Measurements from ENCODE around the gene VGF. TPM values are rescaled to one million over a fixed set of nuclear protein-coding genes. Genes with fewer than 3 reads are reported as not detected.

The VGF gene
- total RNA-seq, 4 donors from 2014 or later, result not detected

DNA sequence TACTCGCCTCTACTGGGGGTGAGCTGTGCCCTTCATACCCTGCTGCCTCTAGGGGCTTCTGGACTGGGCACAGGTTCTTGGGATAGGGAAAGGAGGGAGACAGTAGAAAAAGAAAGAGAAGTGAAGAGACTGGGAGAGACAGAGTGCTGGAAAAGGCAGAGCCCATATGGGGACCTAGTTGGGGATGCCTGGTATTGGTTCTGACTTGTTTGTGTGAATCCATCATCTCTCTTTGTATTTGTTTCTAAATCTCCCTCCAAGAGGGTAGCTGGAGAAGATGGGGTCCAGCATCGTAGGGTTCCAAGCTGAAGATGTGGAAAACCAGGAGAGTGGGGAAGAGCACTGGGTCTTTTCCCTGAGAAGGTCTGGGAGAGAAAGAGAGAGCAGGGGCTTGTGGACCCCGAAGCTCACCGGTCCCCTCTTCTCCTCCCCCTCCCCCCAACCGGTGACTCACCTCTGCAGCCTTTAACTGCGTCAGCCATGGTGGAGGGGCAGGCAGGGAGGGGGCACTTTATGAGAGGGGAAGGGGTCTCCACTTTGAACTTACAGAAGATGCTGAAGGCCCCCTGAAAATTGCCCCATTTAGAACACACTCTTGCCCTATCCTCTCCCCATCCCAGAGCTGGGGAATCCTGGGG, 3.2 kb upstream of the VGF start:
- H3K27ac ChIP-seq, result no peak overlapping the region
- H3K9me3 ChIP-seq, result no peaks in the 10 kb centered on the region
- no peaks in the 10 kb centered on the region for H3K36me3 ChIP-seq
- no peak for DNase-seq
- 0% methylated on average over 1 to 6 of the region's 6 CpGs for WGBS, 2 donors
- TF ChIP-seq, protein P1, sequence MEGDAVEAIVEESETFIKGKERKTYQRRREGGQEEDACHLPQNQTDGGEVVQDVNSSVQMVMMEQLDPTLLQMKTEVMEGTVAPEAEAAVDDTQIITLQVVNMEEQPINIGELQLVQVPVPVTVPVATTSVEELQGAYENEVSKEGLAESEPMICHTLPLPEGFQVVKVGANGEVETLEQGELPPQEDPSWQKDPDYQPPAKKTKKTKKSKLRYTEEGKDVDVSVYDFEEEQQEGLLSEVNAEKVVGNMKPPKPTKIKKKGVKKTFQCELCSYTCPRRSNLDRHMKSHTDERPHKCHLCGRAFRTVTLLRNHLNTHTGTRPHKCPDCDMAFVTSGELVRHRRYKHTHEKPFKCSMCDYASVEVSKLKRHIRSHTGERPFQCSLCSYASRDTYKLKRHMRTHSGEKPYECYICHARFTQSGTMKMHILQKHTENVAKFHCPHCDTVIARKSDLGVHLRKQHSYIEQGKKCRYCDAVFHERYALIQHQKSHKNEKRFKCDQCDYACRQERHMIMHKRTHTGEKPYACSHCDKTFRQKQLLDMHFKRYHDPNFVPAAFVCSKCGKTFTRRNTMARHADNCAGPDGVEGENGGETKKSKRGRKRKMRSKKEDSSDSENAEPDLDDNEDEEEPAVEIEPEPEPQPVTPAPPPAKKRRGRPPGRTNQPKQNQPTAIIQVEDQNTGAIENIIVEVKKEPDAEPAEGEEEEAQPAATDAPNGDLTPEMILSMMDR (IDR thresholded peaks at IDR 0.05), result no peak
- no peak for TF ChIP-seq POLR2A (IDR thresholded peaks at IDR 0.05)
- H3K27me3 ChIP-seq, result peaks cover 22 to 100% (median 82%) of the 10 kb centered on the region in 4 donors
- no peak overlapping the region for H3K4me3 ChIP-seq
- intact Hi-C loops (cut with DNase I), result no loop called here
- peaks cover 42 to 75% (median 45%) of the 10 kb centered on the region in 3 donors for H3K4me1 ChIP-seq

- intact Hi-C loops (cut with DNase I), result no loop called here
- no peak overlapping the region for H3K27ac ChIP-seq
- WGBS, 2 donors, result 2 to 3% methylated on average over 12 of the region's 12 CpGs
- peaks cover 43 to 75% (median 44%) of the 10 kb centered on the region in 3 donors for H3K4me1 ChIP-seq
- no peak for DNase-seq
- H3K36me3 ChIP-seq, result no peaks in the 10 kb centered on the region
- H3K27me3 ChIP-seq, result peaks cover 17 to 100% (median 76%) of the 10 kb centered on the region in 4 donors
- no peaks in the 10 kb centered on the region for H3K9me3 ChIP-seq
- TF ChIP-seq POLR2A (IDR thresholded peaks at IDR 0.05), result no peak
- TF ChIP-seq, protein P1 (IDR thresholded peaks at IDR 0.05), result no peak
- no peak overlapping the region for H3K4me3 ChIP-seq
These were observed 2.5 kb upstream of the VGF start for GRCh38 chr7:101167645-101168411.

GRCh38 chr7:101166909-101167644, 1.7 kb upstream of the VGF start:
- H3K4me3 ChIP-seq, result no peak overlapping the region
- no peak overlapping the region for H3K27ac ChIP-seq
- H3K4me1 ChIP-seq, result peaks cover 39 to 75% (median 42%) of the 10 kb centered on the region in 3 donors
- no peak for TF ChIP-seq POLR2A (IDR thresholded peaks at IDR 0.05)
- TF ChIP-seq, protein P1 (IDR thresholded peaks at IDR 0.05), result no peak
- intact Hi-C loops (cut with DNase I), result no loop called here
- H3K36me3 ChIP-seq, result no peaks in the 10 kb centered on the region
- no peak for DNase-seq
- 1 to 2% methylated on average over 16 to 17 of the region's 19 CpGs for WGBS, 2 donors
- H3K27me3 ChIP-seq, result peaks cover 11 to 100% (median 69%) of the 10 kb centered on the region in 4 donors
- H3K9me3 ChIP-seq, result no peaks in the 10 kb centered on the region

GRCh38 chr7:101166648-101166908, 1.2 kb upstream of the VGF start:
- TF ChIP-seq POLR2A (IDR thresholded peaks at IDR 0.05), result no peak
- TF ChIP-seq, protein P1 (IDR thresholded peaks at IDR 0.05), result no peak
- peaks cover 0 to 5% (median 0%) of the 10 kb centered on the region in 3 donors for H3K36me3 ChIP-seq
- H3K27me3 ChIP-seq, result peaks cover 9 to 100% (median 64%) of the 10 kb centered on the region in 4 donors
- intact Hi-C loops (cut with DNase I), result no loop called here
- no peak for DNase-seq
- H3K4me1 ChIP-seq, result peaks cover 34 to 71% (median 40%) of the 10 kb centered on the region in 3 donors
- no peaks in the 10 kb centered on the region for H3K9me3 ChIP-seq
- no peak overlapping the region for H3K27ac ChIP-seq
- WGBS, 2 donors, result 0 to 8% methylated on average over 2 to 4 of the region's 11 CpGs
- no peak overlapping the region for H3K4me3 ChIP-seq
